ENCODE measurements around the gene PDAP1. TPM values are rescaled to one million over a fixed set of nuclear protein-coding genes. Genes with fewer than 3 reads are reported as not detected.
"Not testable (repeated sequence)": the region's sequence is repeated elsewhere in the genome, so short reads cannot be mapped to it uniquely, and the experiment has no call there.

PDAP1 gene
- total and polyA plus RNA-seq, 9 donors: 64.8 to 155 (median 138) TPM

- 92% methylated on average over 8 of the region's 8 CpGs for WGBS (ENCODE audit: insufficient coverage)
- DNase-seq: no peak
- no peaks in the 10 kb centered on the region for H3K4me1 ChIP-seq (ENCODE audit: control insufficient read depth, insufficient read depth, low read length)
- peaks cover 55% of the 10 kb centered on the region for H3K36me3 ChIP-seq (ENCODE audit: control insufficient read depth, insufficient read depth, low read length)
- no peak overlapping the region for H3K27ac ChIP-seq (ENCODE audit: low read length)
- H3K27me3 ChIP-seq (ENCODE audit: control insufficient read depth, insufficient read depth, low read length): no peaks in the 10 kb centered on the region
- H3K9me3 ChIP-seq (replicated peaks; ENCODE audit: control insufficient read depth, low read depth, low read length): no peaks in the 10 kb centered on the region
- no peak overlapping the region for H3K4me3 ChIP-seq (ENCODE audit: low read length)
Observed at GRCh38 chr7:99429756-99430155, 21.4 kb upstream of the PDAP1 start.

DNA sequence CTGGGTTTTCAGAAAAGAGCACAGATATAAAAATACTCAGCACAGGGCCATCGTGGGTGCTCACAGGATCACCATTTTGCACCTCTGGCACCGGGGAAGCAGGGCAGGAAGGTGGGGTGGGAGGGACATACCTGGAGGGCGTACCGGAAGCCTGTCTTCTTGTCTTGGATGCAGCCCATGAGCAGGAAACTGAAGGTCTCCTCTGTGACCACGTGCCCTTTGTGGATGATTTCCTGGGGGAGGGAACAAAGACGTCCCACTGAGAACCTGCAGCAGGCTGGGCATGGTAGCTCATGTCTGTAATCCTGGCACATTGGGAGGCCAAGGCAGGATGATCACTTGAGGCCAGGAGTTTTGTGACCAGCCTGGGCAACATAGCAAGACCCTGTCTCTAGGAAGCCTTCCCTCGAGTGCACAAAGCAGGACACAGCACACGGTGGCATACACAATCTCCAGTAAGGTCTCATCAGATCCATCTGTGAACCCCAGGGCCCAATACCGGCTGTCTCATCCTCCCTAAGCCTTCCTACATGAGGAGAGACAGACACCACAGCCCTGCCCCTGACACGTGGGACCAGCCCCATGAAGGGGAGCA, 20.7 kb upstream of the PDAP1 start:
- 81% methylated on average over 9 of the region's 10 CpGs for WGBS (ENCODE audit: insufficient coverage)
- H3K9me3 ChIP-seq (replicated peaks; ENCODE audit: control insufficient read depth, low read depth, low read length): no peaks in the 10 kb centered on the region
- no peak overlapping the region for H3K27ac ChIP-seq (ENCODE audit: low read length)

DNA sequence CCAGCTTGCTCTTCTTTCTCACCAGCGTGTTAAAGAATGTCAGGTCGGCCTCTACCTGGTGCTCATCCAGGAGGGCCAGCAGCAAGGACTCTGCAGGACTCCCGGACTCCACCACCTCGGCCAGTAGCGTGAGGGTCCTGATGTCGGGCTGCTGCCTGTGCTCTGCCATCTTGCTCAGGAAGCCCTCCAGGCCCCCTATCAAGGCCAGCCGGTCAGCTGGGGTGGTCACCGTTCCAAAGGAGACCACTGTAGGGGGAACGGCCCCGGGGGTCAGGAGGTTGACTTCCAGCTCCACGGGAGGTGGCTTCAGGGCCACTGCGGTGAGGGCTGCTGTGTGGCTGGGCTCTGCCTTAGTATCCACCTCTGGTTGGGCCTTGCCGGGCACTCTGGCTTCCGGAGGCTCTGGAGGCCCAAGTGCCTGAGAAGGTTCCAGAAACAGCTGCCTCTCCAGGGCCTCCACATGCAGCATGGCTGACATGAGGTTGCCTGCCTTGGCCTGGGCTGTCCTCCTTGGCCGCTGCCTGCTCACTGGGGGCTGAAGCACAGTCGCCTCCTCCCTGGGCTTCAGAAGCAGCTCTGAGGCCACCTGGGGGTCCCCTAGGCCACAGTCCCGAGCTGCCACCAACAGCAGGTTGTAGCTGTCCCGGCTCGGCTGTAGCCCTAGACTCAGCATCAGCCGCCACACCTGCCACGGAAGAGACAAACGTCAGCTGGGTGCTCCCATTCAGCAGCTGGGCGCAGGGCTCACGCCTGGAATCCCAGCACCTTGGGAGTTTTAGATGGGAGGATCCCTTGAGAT, 16.7 kb upstream of the PDAP1 start:
- no peak for DNase-seq
- Histone ChIP-seq H3K36me3 (ENCODE audit: control insufficient read depth, insufficient read depth, low read length) (peaks cover 51% of the 10 kb centered on the region), H3K4me1 (ENCODE audit: control insufficient read depth, insufficient read depth, low read length) (no peaks in the 10 kb centered on the region), H3K4me3 (ENCODE audit: low read length) (no peak overlapping the region), H3K9me3 (replicated peaks; ENCODE audit: control insufficient read depth, low read depth, low read length) (no peaks in the 10 kb centered on the region), H3K27ac (ENCODE audit: low read length) (no peak overlapping the region), H3K27me3 (ENCODE audit: control insufficient read depth, insufficient read depth, low read length) (no peaks in the 10 kb centered on the region)
- 92% methylated on average over 23 of the region's 24 CpGs for WGBS (ENCODE audit: insufficient coverage)

More for the DNA sequence above, 20.7 kb upstream of the PDAP1 start:
- peaks cover 57% of the 10 kb centered on the region for H3K36me3 ChIP-seq (ENCODE audit: control insufficient read depth, insufficient read depth, low read length)
- no peaks in the 10 kb centered on the region for H3K4me1 ChIP-seq (ENCODE audit: control insufficient read depth, insufficient read depth, low read length)
- no peak overlapping the region for H3K4me3 ChIP-seq (ENCODE audit: low read length)
- no peak for DNase-seq
- H3K27me3 ChIP-seq (ENCODE audit: control insufficient read depth, insufficient read depth, low read length): no peaks in the 10 kb centered on the region

GRCh38 chr7:99422625-99423024, 14.2 kb upstream of the PDAP1 start:
- Histone ChIP-seq H3K27me3 (ENCODE audit: control insufficient read depth, insufficient read depth, low read length) (no peaks in the 10 kb centered on the region), H3K9me3 (replicated peaks; ENCODE audit: control insufficient read depth, low read depth, low read length) (no peaks in the 10 kb centered on the region), H3K4me1 (ENCODE audit: control insufficient read depth, insufficient read depth, low read length) (no peaks in the 10 kb centered on the region), H3K4me3 (ENCODE audit: low read length) (no peak overlapping the region), H3K36me3 (ENCODE audit: control insufficient read depth, insufficient read depth, low read length) (peaks cover 58% of the 10 kb centered on the region), H3K27ac (ENCODE audit: low read length) (no peak overlapping the region)
- no peak for DNase-seq
- 96% methylated on average over 4 of the region's 5 CpGs for WGBS (ENCODE audit: insufficient coverage)

- H3K4me1 ChIP-seq (ENCODE audit: control insufficient read depth, insufficient read depth, low read length): no peaks in the 10 kb centered on the region
- no peaks in the 10 kb centered on the region for H3K27me3 ChIP-seq (ENCODE audit: control insufficient read depth, insufficient read depth, low read length)
- H3K4me3 ChIP-seq (ENCODE audit: low read length): no peak overlapping the region
- no peak overlapping the region for H3K27ac ChIP-seq (ENCODE audit: low read length)
- DNase-seq: no peak
- no peaks in the 10 kb centered on the region for H3K9me3 ChIP-seq (replicated peaks; ENCODE audit: control insufficient read depth, low read depth, low read length)
- WGBS (ENCODE audit: insufficient coverage): 90% methylated on average over 10 of the region's 11 CpGs
- peaks cover 63% of the 10 kb centered on the region for H3K36me3 ChIP-seq (ENCODE audit: control insufficient read depth, insufficient read depth, low read length)
Observed at GRCh38 chr7:99422186-99422585, 13.8 kb upstream of the PDAP1 start.

GRCh38 chr7:99420986-99421385, 12.6 kb upstream of the PDAP1 start:
- no peak for DNase-seq
- no peak overlapping the region for H3K27ac ChIP-seq (ENCODE audit: low read length)
- no peak overlapping the region for H3K4me3 ChIP-seq (ENCODE audit: low read length)
- H3K27me3 ChIP-seq (ENCODE audit: control insufficient read depth, insufficient read depth, low read length): no peaks in the 10 kb centered on the region
- no peaks in the 10 kb centered on the region for H3K4me1 ChIP-seq (ENCODE audit: control insufficient read depth, insufficient read depth, low read length)
- H3K9me3 ChIP-seq (replicated peaks; ENCODE audit: control insufficient read depth, low read depth, low read length): no peaks in the 10 kb centered on the region
- peaks cover 73% of the 10 kb centered on the region for H3K36me3 ChIP-seq (ENCODE audit: control insufficient read depth, insufficient read depth, low read length)
- 100% methylated on average over 3 of the region's 7 CpGs for WGBS (ENCODE audit: insufficient coverage)

GRCh38 chr7:99420213-99420612, 11.8 kb upstream of the PDAP1 start:
- Histone ChIP-seq H3K4me1 (ENCODE audit: control insufficient read depth, insufficient read depth, low read length) (no peaks in the 10 kb centered on the region), H3K27me3 (ENCODE audit: control insufficient read depth, insufficient read depth, low read length) (no peaks in the 10 kb centered on the region), H3K9me3 (replicated peaks; ENCODE audit: control insufficient read depth, low read depth, low read length) (no peaks in the 10 kb centered on the region), H3K27ac (ENCODE audit: low read length) (no peak overlapping the region), H3K4me3 (ENCODE audit: low read length) (no peak overlapping the region), H3K36me3 (ENCODE audit: control insufficient read depth, insufficient read depth, low read length) (peaks cover 78% of the 10 kb centered on the region)
- DNase-seq: no peak
- 95% methylated on average over 4 of the region's 5 CpGs for WGBS (ENCODE audit: insufficient coverage)

DNA sequence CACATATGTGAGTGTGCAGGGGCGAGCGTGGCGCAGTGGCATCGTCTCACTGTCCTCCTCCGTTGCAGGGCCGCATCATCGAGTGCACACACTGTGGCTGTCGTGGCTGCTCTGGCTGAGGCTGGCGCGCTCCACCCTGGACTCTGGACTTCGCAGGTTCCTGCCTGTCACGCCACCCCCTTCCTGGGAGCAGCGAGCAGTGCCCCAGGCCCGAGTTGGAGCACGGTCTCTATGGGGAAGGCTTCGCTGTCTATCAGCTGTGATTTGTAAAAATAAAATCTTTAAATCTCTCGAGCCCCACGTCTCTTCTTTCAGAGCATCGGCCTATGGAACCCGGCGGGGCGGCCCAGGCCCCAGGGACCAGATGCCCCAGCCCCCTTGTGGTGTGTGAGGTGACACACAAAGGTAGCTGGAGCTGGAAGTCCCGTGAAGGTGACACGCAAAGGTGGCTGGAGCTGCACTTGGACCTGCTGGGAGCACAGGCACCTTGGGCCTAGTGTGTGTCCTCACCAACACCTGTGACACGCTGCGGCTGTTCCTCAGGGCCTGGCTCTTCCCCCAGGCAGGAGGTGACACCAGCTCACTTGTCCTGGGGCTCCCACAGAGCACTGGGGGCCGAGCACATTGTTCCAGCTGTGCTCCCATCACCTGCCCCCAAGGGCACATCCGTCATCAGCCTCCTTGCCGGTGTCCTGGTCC, 11.1 kb upstream of the PDAP1 start:
- no peaks in the 10 kb centered on the region for H3K27me3 ChIP-seq (ENCODE audit: control insufficient read depth, insufficient read depth, low read length)
- H3K4me3 ChIP-seq (ENCODE audit: low read length): no peak overlapping the region
- no peaks in the 10 kb centered on the region for H3K9me3 ChIP-seq (replicated peaks; ENCODE audit: control insufficient read depth, low read depth, low read length)
- 87% methylated on average over 25 of the region's 29 CpGs for WGBS (ENCODE audit: insufficient coverage)
- H3K27ac ChIP-seq (ENCODE audit: low read length): no peak overlapping the region
- peaks cover 78% of the 10 kb centered on the region for H3K36me3 ChIP-seq (ENCODE audit: control insufficient read depth, insufficient read depth, low read length)
- no peaks in the 10 kb centered on the region for H3K4me1 ChIP-seq (ENCODE audit: control insufficient read depth, insufficient read depth, low read length)
- DNase-seq: no peak

DNA sequence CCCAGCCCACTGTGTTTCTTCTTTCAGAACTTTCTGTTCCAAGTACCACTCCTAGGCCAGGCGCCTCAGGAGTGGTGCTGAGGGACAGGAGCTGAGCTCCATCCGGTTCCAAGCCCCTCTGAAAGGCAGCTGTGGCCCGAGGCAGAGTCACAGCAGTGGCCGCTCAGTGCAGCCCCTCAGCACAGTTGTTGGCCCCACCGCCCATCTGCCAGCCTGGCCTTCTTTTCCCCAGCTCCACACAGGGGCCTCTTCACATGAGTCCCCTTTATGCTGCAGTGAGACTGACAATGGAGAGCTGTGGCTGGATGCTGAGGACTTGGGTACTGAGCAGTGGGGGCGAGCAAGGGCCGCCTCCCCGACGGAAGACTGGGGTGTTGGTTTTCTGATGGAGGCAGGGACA, 9.9 kb upstream of the PDAP1 start:
- Histone ChIP-seq H3K4me3 (ENCODE audit: low read length) (no peak overlapping the region), H3K27ac (ENCODE audit: low read length) (no peak overlapping the region), H3K9me3 (replicated peaks; ENCODE audit: control insufficient read depth, low read depth, low read length) (no peaks in the 10 kb centered on the region), H3K27me3 (ENCODE audit: control insufficient read depth, insufficient read depth, low read length) (no peaks in the 10 kb centered on the region), H3K4me1 (ENCODE audit: control insufficient read depth, insufficient read depth, low read length) (no peaks in the 10 kb centered on the region), H3K36me3 (ENCODE audit: control insufficient read depth, insufficient read depth, low read length) (peaks cover 74% of the 10 kb centered on the region)
- no peak for DNase-seq
- 91% methylated on average over 7 of the region's 9 CpGs for WGBS (ENCODE audit: insufficient coverage)

DNA sequence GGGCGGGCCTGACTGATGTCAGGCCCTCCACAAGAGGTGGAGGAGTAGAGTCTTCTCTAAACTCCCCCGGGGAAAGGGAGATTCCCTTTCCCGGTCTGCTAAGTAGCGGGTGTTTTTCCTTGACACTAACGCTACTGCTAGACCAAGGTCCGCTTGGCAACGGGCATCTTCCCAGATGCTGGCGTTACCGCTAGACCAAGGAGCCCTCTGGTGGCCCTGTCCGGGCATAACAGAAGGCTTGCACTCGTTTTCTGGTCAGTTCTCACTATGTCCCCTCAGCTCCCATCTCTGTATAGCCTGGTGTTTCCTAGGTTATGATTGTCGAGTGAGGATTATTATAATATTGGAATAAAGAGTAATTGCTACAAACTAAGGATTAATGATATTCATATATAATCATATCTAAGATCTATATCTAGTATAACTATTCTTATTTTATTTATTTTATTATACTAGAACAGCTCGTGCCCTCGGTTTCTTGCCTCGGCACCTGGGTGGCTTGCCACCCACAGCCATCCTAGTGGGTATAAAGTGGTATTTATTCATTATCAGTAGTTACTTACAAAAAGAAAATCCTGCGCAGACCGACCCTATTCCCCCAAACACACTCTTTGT, 7.2 kb upstream of the PDAP1 start:
- H3K4me3 ChIP-seq (ENCODE audit: low read length); H3K27ac ChIP-seq (ENCODE audit: low read length); H3K4me1 ChIP-seq (ENCODE audit: control insufficient read depth, insufficient read depth, low read length); H3K27me3 ChIP-seq (ENCODE audit: control insufficient read depth, insufficient read depth, low read length); H3K9me3 ChIP-seq (replicated peaks; ENCODE audit: control insufficient read depth, low read depth, low read length): not testable (repeated sequence)
- peaks cover 81% of the 10 kb centered on the region for H3K36me3 ChIP-seq (ENCODE audit: control insufficient read depth, insufficient read depth, low read length)
- DNase-seq: peak; percentile 47
- WGBS (ENCODE audit: insufficient coverage): 38% methylated on average over 6 of the region's 17 CpGs

All from muscle of leg (tissue), 11 donors.